ENCODE data around the gene TMEM62. TPM values are rescaled to one million over a fixed set of nuclear protein-coding genes. Genes with fewer than 3 reads are reported as not detected.

Gene TMEM62
- total and polyA plus RNA-seq, 2 of the 8 experiments (the other 6 are each of a cell fraction or from before 2014, with no cell fraction given): 2.0 to 4.0 TPM

- TF ChIP-seq CHD7 (IDR thresholded peaks at IDR 0.05; ENCODE audit: insufficient replicate concordance, low read length) (no peak), CREB1 (IDR thresholded peaks at IDR 0.05) (peak; percentile 37; the same call in 1 of the 2 replicates), JUN (IDR thresholded peaks at IDR 0.05; ENCODE audit: low read depth, low read length) (no peak), GABPA (IDR thresholded peaks at IDR 0.05; ENCODE audit: borderline replicate concordance, insufficient read depth, low read length) (no peak), BCL11A (IDR thresholded peaks at IDR 0.05; ENCODE audit: low read depth in 2 of 2, low read length in 2 of 2) (no peak), MAX (IDR thresholded peaks at IDR 0.05) (peak; percentile 97), MAFK (IDR thresholded peaks at IDR 0.05; ENCODE audit: low read depth, low read length) (no peak), ASH2L (IDR thresholded peaks at IDR 0.05; ENCODE audit: low read length) (peak; percentile 68), POLR2A (IDR thresholded peaks at IDR 0.05; ENCODE audit: control extremely low read depth in 1 of 2, low read depth in 2 of 2, low read length in 2 of 2) (peak in 1 of 2 experiments; percentile 56; a peak in 1 of 3 replicates), PHF8 (conservative IDR thresholded peaks at IDR 0.05; ENCODE audit: low read depth, low read length) (peak; percentile 80)
Observed at GRCh38 chr15:43185157-43186002, 52.0 kb downstream of the TMEM62 start, which contains the start of gene CCNDBP1 (continued).
